CD14-positive monocyte (primary cell): Measurements from ENCODE around the gene RPL7L1. TPM values are rescaled to one million over a fixed set of nuclear protein-coding genes. Genes with fewer than 3 reads are reported as not detected.

Source experiments
- DNase-seq, 3 donors: peaks; one replicate each; pipeline ENCODE4 v3.0.0-alpha.2; 2011 to 2022
- H2AFZ ChIP-seq: 2 replicates; pipeline ENCODE4 v1.6.0; 2012; ENCODE audit warnings: mild to moderate bottlenecking, low read depth, low read length, inconsistent platforms; ENCODE audit not compliant: insufficient read depth, poor library complexity, severe bottlenecking
- H3K27ac ChIP-seq, 2 donors: 1 replicate in 1 of 2; 2 replicates in 1 of 2; pipeline ENCODE4 v1.5.1; 2012 to 2013; ENCODE audit warnings: low read length in 2 of 2, control low read depth in 1 of 2, inconsistent platforms in 1 of 2, low read depth in 1 of 2, mild to moderate bottlenecking in 1 of 2
- H3K27me3 ChIP-seq, 2 donors: one replicate each; pipeline versions ENCODE4 v1.6.0 to v1.6.1; 2011 to 2013; ENCODE audit warnings: low read length in 2 of 2; ENCODE audit not compliant: control insufficient read depth in 2 of 2, insufficient read depth in 2 of 2
- H3K36me3 ChIP-seq, 2 donors: replicated peaks in 1 of 2; 1 replicate in 1 of 2; 2 replicates in 1 of 2; pipeline versions ENCODE4 v1.5.1 to v1.6.1; 2012 to 2013; ENCODE audit warnings: low read length in 2 of 2, control low read depth in 1 of 2, inconsistent platforms in 1 of 2, mild to moderate bottlenecking in 1 of 2; ENCODE audit not compliant: insufficient read depth in 2 of 2, control insufficient read depth in 1 of 2
- H3K4me1 ChIP-seq, 2 donors: 1 replicate in 1 of 2; 2 replicates in 1 of 2; pipeline versions ENCODE4 v1.5.1 to v1.6.1; 2012 to 2013; ENCODE audit warnings: low read length in 2 of 2, control low read depth in 1 of 2, inconsistent platforms in 1 of 2, mild to moderate bottlenecking in 1 of 2, moderate library complexity in 1 of 2; ENCODE audit not compliant: insufficient read depth in 2 of 2, control insufficient read depth in 1 of 2
- H3K4me2 ChIP-seq: replicated peaks from 2 replicates; pipeline ENCODE3; 2012; ENCODE audit warnings: low read length, moderate library complexity, mild to moderate bottlenecking; ENCODE audit not compliant: poor library complexity, severe bottlenecking; ENCODE audit errors: extremely low read depth
- H3K4me3 ChIP-seq, 3 experiments: fragments of 200-600 bp in 1 of 3; sonication (generic) in 1 of 3; replicated peaks in 1 of 3; 1 replicate in 2 of 3; 2 replicates in 1 of 3; pipeline ENCODE4 v1.5.1; 2011 to 2013; ENCODE audit warnings: low read length in 3 of 3, mild to moderate bottlenecking in 3 of 3, control low read depth in 2 of 3, low read depth in 2 of 3, inconsistent platforms in 1 of 3, moderate library complexity in 1 of 3
- H3K79me2 ChIP-seq: 2 replicates; pipeline ENCODE4 v1.6.0; 2012; ENCODE audit warnings: mild to moderate bottlenecking, control low read depth, inconsistent platforms, low read length, moderate library complexity; ENCODE audit not compliant: insufficient read depth
- H3K9ac ChIP-seq: 2 replicates; pipeline ENCODE4 v1.6.0; 2017; ENCODE audit warnings: low read length, mild to moderate bottlenecking; ENCODE audit not compliant: insufficient read depth, poor library complexity, severe bottlenecking
- H3K9me3 ChIP-seq, 2 donors: replicated peaks in 1 of 2; 1 replicate in 1 of 2; 2 replicates in 1 of 2; pipeline versions ENCODE4 v1.5.1 to v1.6.1; 2012 to 2013; ENCODE audit warnings: low read length in 2 of 2, control low read depth in 1 of 2; ENCODE audit not compliant: control insufficient read depth in 1 of 2, insufficient read depth in 1 of 2
- H4K20me1 ChIP-seq: 2 replicates; pipeline ENCODE4 v1.6.0; 2012; ENCODE audit warnings: mild to moderate bottlenecking, low read length, control low read depth, moderate library complexity; ENCODE audit not compliant: insufficient read depth
- H3K27ac Mint-ChIP-seq, 7 donors: one replicate each; pipeline ENCODE4 v1.8.0; 2020; ENCODE audit warnings: mild to moderate bottlenecking in 7 of 7, mixed read lengths in 7 of 7, moderate library complexity in 6 of 7, inconsistent platforms in 2 of 7
- H3K27me3 Mint-ChIP-seq, 3 donors: one replicate each; pipeline ENCODE4 v1.8.0; 2021 to 2022; ENCODE audit warnings: low read depth in 3 of 3, mild to moderate bottlenecking in 3 of 3, mixed read lengths in 3 of 3, moderate library complexity in 3 of 3, inconsistent platforms in 1 of 3
- H3K36me3 Mint-ChIP-seq, 2 donors: one replicate each; pipeline ENCODE4 v1.8.0; 2020; ENCODE audit warnings: mixed read lengths in 2 of 2, inconsistent platforms in 1 of 2, mild to moderate bottlenecking in 1 of 2
- H3K4me1 Mint-ChIP-seq: one replicate; pipeline ENCODE4 v1.8.0; 2020; ENCODE audit warnings: mild to moderate bottlenecking, mixed read lengths
- H3K4me3 Mint-ChIP-seq, 2 donors: one replicate each; pipeline ENCODE4 v1.8.0; 2020; ENCODE audit warnings: mild to moderate bottlenecking in 2 of 2, mixed read lengths in 2 of 2, moderate library complexity in 1 of 2
- H3K9me3 Mint-ChIP-seq, 7 donors: one replicate each; pipeline ENCODE4 v1.8.0; 2020 to 2022; ENCODE audit warnings: mixed read lengths in 7 of 7, mild to moderate bottlenecking in 6 of 7, moderate library complexity in 6 of 7, inconsistent platforms in 2 of 7
- CTCF ChIP-seq: fragments of 200-600 bp; IDR thresholded peaks from one replicate; pipeline ENCODE4 v1.8.0; 2022; ENCODE audit warnings: antibody characterized with exemption, mild to moderate bottlenecking
- WGBS: methylation state at CpG from one replicate; pipeline ENCODE4 v1.1.5; 2013; ENCODE audit warnings: missing lambda C conversion rate; ENCODE audit not compliant: insufficient coverage; 5-methylcytosine and 5-hydroxymethylcytosine counted together
- intact Hi-C, 2 donors: fragments of 100-400 bp; cut with micrococcal nuclease; formaldehyde crosslinking; loops; one replicate each; pipeline versions ENCODE4 v1.15.0 to v1.15.1; 2023
- polyA plus RNA-seq, 3 donors: library from polyadenylated mRNA; depleted of rRNA in 1 of 3; unstranded in 2 of 3; stranded (reverse) in 1 of 3; fragments of 300-500 nt in 2 of 3; fragments of >200 nt in 1 of 3; fragmentation: Illumina TruSeq in 2 of 3; gene quantifications; 1 replicate in 2 of 3; 2 replicates in 1 of 3; pipeline ENCODE4 v1.2.3, GENCODE V29; 2012 to 2021

RPL7L1 gene
- polyA plus RNA-seq, 3 donors = 7.6 to 35.5 (median 29.7) TPM

GRCh38 chr6:42904467-42904866 lies 25.1 kb downstream of the RPL7L1 start:
- intact Hi-C loops = loop anchor here (5.0 to 10.0 kb wide), 4 partner anchors 33 to 238 kb away; partner anchors contain the start of genes KLHDC3 (in 1 of the 2) and MEA1 (in 1 of the 2)
- no peak overlapping the region for H3K4me3 ChIP-seq
- TF ChIP-seq CTCF = no peak
- H3K9me3 Mint-ChIP-seq = no peaks in the 10 kb centered on the region
- H4K20me1 ChIP-seq = no peaks in the 10 kb centered on the region
- peaks cover 0 to 1% (median 0%) of the 10 kb centered on the region in 3 donors for H3K27me3 Mint-ChIP-seq
- no peaks in the 10 kb centered on the region for H3K36me3 Mint-ChIP-seq
- no peak overlapping the region for H3K27ac ChIP-seq
- no peaks in the 10 kb centered on the region for H3K79me2 ChIP-seq
- peaks cover 0 to 14% of the 10 kb centered on the region in 2 donors for H3K4me1 ChIP-seq
- H3K27ac Mint-ChIP-seq = no peak overlapping the region
- H3K4me2 ChIP-seq = no peak overlapping the region
- DNase-seq = no peak
- H3K36me3 ChIP-seq = no peaks in the 10 kb centered on the region
- no peak overlapping the region for H2AFZ ChIP-seq
- 100% methylated on average over 5 of the region's 10 CpGs for WGBS
- no peaks in the 10 kb centered on the region for H3K9me3 ChIP-seq
- no peaks in the 10 kb centered on the region for H3K27me3 ChIP-seq
- no peak overlapping the region for H3K9ac ChIP-seq
- peaks cover 18% of the 10 kb centered on the region for H3K4me1 Mint-ChIP-seq
- H3K4me3 Mint-ChIP-seq = no peak overlapping the region

GRCh38 chr6:42907336-42907735 lies 27.9 kb downstream of the RPL7L1 start:
- Histone ChIP-seq H3K9me3 (no peaks in the 10 kb centered on the region), H3K9ac (no peak overlapping the region), H4K20me1 (no peaks in the 10 kb centered on the region), H3K36me3 (no peaks in the 10 kb centered on the region), H3K4me2 (no peak overlapping the region), H3K27me3 (peaks cover 0 to 2% of the 10 kb centered on the region in 2 donors), H3K4me1 (peaks cover 7 to 16% of the 10 kb centered on the region in 2 donors), H2AFZ (no peak overlapping the region), H3K27ac (no peak overlapping the region), H3K4me3 (no peak overlapping the region), H3K79me2 (no peaks in the 10 kb centered on the region)
- H3K9me3 Mint-ChIP-seq = peaks cover 0 to 4% (median 0%) of the 10 kb centered on the region in 7 donors
- WGBS = 93% methylated on average over 4 of the region's 5 CpGs
- H3K27me3 Mint-ChIP-seq = peaks cover 4 to 14% (median 11%) of the 10 kb centered on the region in 3 donors
- TF ChIP-seq CTCF = no peak
- H3K36me3 Mint-ChIP-seq = no peaks in the 10 kb centered on the region
- no peak overlapping the region for H3K27ac Mint-ChIP-seq
- H3K4me3 Mint-ChIP-seq = no peak overlapping the region
- no peak for DNase-seq
- intact Hi-C loops = loop anchor here in 1 of 2 donors (10.0 kb wide), 1 partner anchor 107 kb away; the partner anchor contains the start of genes KLHDC3 and MEA1
- H3K4me1 Mint-ChIP-seq = peaks cover 13% of the 10 kb centered on the region
